ENCODE results near the gene AGRN.

The AGRN gene

DNA sequence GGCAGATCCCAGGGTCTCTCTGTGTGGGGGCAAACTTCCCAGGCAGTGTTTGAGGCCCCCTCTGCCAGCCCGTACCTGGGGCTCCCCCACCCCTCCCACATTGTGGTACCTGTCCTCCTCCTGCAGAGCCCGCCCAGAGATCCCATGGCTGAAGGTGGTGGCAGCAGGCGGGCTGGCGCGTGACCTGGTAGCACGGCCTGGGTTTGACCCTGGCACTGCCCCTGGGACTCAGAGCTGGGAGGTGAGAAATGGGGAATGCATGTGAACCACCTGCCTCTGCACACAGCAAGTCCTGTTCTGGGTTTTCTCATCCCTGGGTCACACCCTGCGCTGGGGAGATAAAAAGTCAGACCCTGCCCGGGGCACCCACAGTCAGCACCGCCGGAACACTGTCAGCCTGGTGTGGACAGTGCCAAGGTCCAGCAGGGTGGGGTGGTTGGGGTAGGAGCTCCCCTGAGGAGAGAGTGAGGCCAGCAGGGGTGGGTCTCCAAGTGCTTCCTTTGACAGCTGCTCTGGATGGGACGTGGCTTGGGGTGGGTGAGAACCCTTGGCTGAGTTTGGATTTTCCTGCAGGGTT, 11.8 kb downstream of the AGRN start:
- Histone ChIP-seq H3K4me1 (ENCODE audit: low read depth, poor library complexity, severe bottlenecking) (peaks cover 7% of the 10 kb centered on the region), H3K4me2 (no peak overlapping the region), H3K9ac (no peak overlapping the region), H3K27ac (no peak overlapping the region), H3K27me3 (ENCODE audit: insufficient read depth, low read depth) (peaks cover 55% of the 10 kb centered on the region), H2AFZ (ENCODE audit: low read depth) (no peak overlapping the region), H3K79me2 (ENCODE audit: insufficient read depth, low read depth) (no peaks in the 10 kb centered on the region), H4K20me1 (ENCODE audit: insufficient read depth) (no peaks in the 10 kb centered on the region), H3K36me3 (ENCODE audit: insufficient read depth) (no peaks in the 10 kb centered on the region), H3K4me3 (IDR thresholded peaks at IDR 0.05; ENCODE audit: insufficient read depth, low read depth, low read length) (no peak overlapping the region)
- TF ChIP-seq, protein P1, sequence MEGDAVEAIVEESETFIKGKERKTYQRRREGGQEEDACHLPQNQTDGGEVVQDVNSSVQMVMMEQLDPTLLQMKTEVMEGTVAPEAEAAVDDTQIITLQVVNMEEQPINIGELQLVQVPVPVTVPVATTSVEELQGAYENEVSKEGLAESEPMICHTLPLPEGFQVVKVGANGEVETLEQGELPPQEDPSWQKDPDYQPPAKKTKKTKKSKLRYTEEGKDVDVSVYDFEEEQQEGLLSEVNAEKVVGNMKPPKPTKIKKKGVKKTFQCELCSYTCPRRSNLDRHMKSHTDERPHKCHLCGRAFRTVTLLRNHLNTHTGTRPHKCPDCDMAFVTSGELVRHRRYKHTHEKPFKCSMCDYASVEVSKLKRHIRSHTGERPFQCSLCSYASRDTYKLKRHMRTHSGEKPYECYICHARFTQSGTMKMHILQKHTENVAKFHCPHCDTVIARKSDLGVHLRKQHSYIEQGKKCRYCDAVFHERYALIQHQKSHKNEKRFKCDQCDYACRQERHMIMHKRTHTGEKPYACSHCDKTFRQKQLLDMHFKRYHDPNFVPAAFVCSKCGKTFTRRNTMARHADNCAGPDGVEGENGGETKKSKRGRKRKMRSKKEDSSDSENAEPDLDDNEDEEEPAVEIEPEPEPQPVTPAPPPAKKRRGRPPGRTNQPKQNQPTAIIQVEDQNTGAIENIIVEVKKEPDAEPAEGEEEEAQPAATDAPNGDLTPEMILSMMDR (conservative IDR thresholded peaks at IDR 0.05; ENCODE audit: low read depth, low read length), result no peak

DNA sequence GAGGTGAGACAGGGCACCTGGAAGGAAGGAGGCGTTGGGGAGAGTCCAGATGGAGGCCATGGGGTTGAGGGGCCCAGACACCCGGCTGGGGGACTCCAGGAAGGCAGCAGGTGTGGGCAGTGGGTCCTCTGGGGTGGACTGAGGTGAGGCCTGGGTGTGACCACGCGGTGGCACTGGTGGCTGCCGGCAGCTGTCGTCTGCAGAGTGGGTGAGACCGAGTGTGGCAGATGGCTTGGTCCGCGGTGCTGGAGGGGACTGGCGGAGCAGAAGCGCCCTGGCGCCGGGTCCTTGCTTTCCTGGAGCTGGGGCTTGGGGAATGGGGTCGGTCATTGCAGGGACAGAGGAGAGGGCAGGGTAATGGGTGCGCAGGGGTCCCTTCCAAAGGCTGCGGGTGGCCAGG, 12.5 kb downstream of the AGRN start:
- Histone ChIP-seq H3K27me3 (ENCODE audit: insufficient read depth, low read depth) (peaks cover 55% of the 10 kb centered on the region), H3K4me2 (peak overlapping the region; percentile 45; the same call in 1 of the 2 replicates), H3K36me3 (ENCODE audit: insufficient read depth) (no peaks in the 10 kb centered on the region), H3K79me2 (ENCODE audit: insufficient read depth, low read depth) (no peaks in the 10 kb centered on the region), H4K20me1 (ENCODE audit: insufficient read depth) (no peaks in the 10 kb centered on the region), H3K4me3 (IDR thresholded peaks at IDR 0.05; ENCODE audit: insufficient read depth, low read depth, low read length) (no peak overlapping the region), H3K4me1 (ENCODE audit: low read depth, poor library complexity, severe bottlenecking) (peaks cover 7% of the 10 kb centered on the region), H3K27ac (no peak overlapping the region), H3K9ac (no peak overlapping the region), H2AFZ (ENCODE audit: low read depth) (peak overlapping the region; percentile 47)
- TF ChIP-seq, protein P1 (conservative IDR thresholded peaks at IDR 0.05; ENCODE audit: low read depth, low read length), result no peak

DNA sequence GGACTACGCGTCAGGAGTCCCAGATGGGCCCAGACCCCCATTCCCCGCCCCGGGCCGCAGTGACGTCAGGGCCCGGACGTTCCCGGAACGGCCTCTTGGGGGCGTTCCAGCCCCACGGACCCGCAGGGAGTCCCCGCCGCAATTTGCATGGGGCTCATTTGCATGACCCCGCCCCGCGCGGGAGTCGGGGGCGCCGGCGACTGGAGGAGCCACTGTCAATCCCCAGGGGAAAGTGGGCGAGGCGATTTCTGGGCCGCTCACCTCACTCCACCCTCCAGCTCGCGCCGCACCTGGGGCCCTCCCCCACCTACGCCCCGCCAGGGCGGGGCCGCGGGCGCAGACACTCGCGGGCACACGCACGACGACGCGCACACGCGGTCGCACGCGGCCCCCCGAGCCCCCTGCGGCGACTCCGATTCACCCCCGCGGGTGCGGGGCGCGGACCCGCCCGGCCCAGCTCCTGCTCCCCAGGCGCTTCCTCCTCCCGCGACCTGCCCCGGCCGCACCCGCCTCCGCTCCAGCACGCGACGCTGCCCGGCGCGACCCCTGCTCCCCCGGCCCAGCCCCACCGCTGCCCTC, 13.2 kb downstream of the AGRN start:
- Histone ChIP-seq H3K36me3 (ENCODE audit: insufficient read depth) (no peaks in the 10 kb centered on the region), H4K20me1 (ENCODE audit: insufficient read depth) (no peaks in the 10 kb centered on the region), H2AFZ (ENCODE audit: low read depth) (peak overlapping the region; percentile 47), H3K9ac (no peak overlapping the region), H3K79me2 (ENCODE audit: insufficient read depth, low read depth) (no peaks in the 10 kb centered on the region), H3K4me1 (ENCODE audit: low read depth, poor library complexity, severe bottlenecking) (peaks cover 7% of the 10 kb centered on the region), H3K27me3 (ENCODE audit: insufficient read depth, low read depth) (peaks cover 55% of the 10 kb centered on the region), H3K4me3 (IDR thresholded peaks at IDR 0.05; ENCODE audit: insufficient read depth, low read depth, low read length) (no peak overlapping the region), H3K27ac (no peak overlapping the region), H3K4me2 (peak overlapping the region; percentile 45)
- TF ChIP-seq, protein P1 (conservative IDR thresholded peaks at IDR 0.05; ENCODE audit: low read depth, low read length), result peak; percentile 77

DNA sequence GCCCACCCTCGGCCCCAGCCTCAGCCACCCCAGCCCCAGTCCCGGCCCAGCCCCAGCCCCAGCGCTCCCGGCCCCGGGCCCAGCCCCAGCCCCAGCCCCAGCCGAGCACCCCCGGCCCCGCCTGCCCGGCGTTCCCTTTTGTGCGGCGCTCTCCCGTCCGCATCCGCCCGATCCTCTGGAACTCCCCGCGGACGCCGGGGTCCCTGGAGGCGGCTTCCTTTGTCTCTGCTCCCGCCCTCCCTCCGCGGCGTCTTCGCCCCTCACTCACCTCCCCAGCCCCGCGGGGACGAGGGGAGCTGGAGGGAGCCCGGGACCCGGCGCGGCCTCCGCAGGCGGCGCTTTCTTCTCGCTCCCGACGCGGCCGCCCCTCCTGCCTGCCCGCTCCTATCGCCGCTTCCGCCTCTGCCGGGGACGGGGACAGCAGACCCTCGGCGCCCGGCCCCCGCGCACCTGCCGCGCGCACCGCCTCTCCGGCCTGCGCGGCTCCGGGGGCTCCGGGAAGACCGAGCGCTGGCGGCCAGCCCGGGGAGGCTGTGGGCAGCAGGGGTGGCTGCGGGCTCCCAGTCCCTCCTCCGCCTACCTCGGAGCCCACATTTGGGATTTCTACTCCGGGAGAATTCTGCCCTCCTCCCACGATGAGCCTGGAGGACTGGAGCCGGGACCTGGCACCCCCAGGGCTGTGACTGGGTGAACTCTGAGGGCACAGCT, 14.0 kb downstream of the AGRN start:
- H3K9ac ChIP-seq, result no peak overlapping the region

More for the DNA sequence above, 14.0 kb downstream of the AGRN start:
- peaks cover 63% of the 10 kb centered on the region for H3K27me3 ChIP-seq (ENCODE audit: insufficient read depth, low read depth)
- H3K36me3 ChIP-seq (ENCODE audit: insufficient read depth), result no peaks in the 10 kb centered on the region
- H2AFZ ChIP-seq (ENCODE audit: low read depth), result no peak overlapping the region; the same call in 1 of the 2 replicates
- H3K4me2 ChIP-seq, result no peak overlapping the region
- H4K20me1 ChIP-seq (ENCODE audit: insufficient read depth), result no peaks in the 10 kb centered on the region
- H3K4me3 ChIP-seq (IDR thresholded peaks at IDR 0.05; ENCODE audit: insufficient read depth, low read depth, low read length), result no peak overlapping the region
- peaks cover 7% of the 10 kb centered on the region for H3K4me1 ChIP-seq (ENCODE audit: low read depth, poor library complexity, severe bottlenecking)
- H3K27ac ChIP-seq, result no peak overlapping the region
- TF ChIP-seq, protein P1 (conservative IDR thresholded peaks at IDR 0.05; ENCODE audit: low read depth, low read length), result no peak
- H3K79me2 ChIP-seq (ENCODE audit: insufficient read depth, low read depth), result no peaks in the 10 kb centered on the region
